ENCODE results near the gene RASSF3.

- no peak for TF ChIP-seq POLR2A (IDR thresholded peaks at IDR 0.05; ENCODE audit: low read depth, low read length)
- TF ChIP-seq BRCA1 (IDR thresholded peaks at IDR 0.05; ENCODE audit: low read depth, low read length): no peak
- TF ChIP-seq RAD21 (IDR thresholded peaks at IDR 0.05; ENCODE audit: insufficient read depth, low read depth, low read length): no peak
- no peak for TF ChIP-seq RBBP5 (conservative IDR thresholded peaks at IDR 0.05)
- no peak for TF ChIP-seq CTCF (IDR thresholded peaks at IDR 0.05 in 2 of 3, conservative IDR thresholded peaks at IDR 0.05 in 1 of 3; ENCODE audit: control insufficient read depth in 2 of 3, extremely low read depth in 1 of 3, insufficient read depth in 1 of 3, low read depth in 3 of 3, low read length in 3 of 3)
- TF ChIP-seq ZNF24 (IDR thresholded peaks at IDR 0.05): no peak
- TF ChIP-seq ZBTB4 (CRISPR knock-in tag; IDR thresholded peaks at IDR 0.05): no peak
- no peak for TF ChIP-seq MXI1 (IDR thresholded peaks at IDR 0.05; ENCODE audit: low read depth, low read length)
- no peak for TF ChIP-seq ATF2 (IDR thresholded peaks at IDR 0.05; ENCODE audit: low read length)
- TF ChIP-seq EP300 (IDR thresholded peaks at IDR 0.05; ENCODE audit: borderline replicate concordance in 1 of 2, control insufficient read depth in 1 of 2, low read depth in 2 of 2, low read length in 2 of 2): no peak
- no peak for TF ChIP-seq POLR2AphosphoS5 (IDR thresholded peaks at IDR 0.05; ENCODE audit: low read length)
- no peak for TF ChIP-seq SREBF2 (IDR thresholded peaks at IDR 0.05; ENCODE audit: low read length)
Measured at GRCh38 chr12:64706857-64707256, 96.6 kb downstream of the RASSF3 start.
